Kasumi-1 (cell line): ENCODE results near the gene ICAM2.
"Not testable (repeated sequence)": the region's sequence is repeated elsewhere in the genome, so short reads cannot be mapped to it uniquely, and the experiment has no call there.

Experiments
- DNase-seq, 2 experiments: peaks; one replicate each; lab custom pipeline; 2025; lab: John Stamatoyannopoulos, UW

Gene ICAM2

DNA sequence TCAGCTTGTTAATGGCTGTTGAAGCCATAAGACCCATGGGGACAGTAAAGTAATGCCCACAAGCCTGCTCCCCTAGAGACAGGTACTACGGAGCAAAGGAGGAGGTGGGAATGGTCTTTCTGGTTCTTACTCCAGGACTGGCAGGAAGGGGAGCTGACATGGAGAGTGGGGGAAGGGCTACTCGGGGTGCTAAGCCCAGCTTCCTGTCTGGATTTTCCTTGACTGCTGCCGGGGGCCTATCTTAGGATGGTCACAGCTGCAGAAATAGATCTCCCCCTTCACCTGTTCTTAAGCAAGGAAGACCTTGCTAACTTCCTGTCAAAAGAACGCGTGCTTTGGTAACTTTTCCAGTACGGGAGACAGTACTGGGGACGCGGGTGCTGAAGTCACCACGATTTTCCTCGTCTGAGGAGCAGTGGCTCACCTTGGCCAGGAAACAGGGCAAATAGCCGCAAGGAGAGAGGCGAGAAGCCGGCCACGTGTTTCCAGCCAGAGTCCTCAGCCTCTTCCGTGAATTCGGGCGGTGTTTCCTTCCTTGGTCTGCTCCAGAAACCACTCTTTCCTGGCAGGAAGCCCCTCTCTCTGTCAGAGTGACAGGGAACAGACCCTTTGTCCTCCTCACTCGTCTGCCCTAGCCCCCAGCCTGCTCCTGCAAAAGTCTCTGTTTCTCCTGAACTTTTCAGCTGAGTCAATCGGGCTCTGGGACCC is 22.9 kb downstream of the ICAM2 start:
- DNase-seq = no peak

DNA sequence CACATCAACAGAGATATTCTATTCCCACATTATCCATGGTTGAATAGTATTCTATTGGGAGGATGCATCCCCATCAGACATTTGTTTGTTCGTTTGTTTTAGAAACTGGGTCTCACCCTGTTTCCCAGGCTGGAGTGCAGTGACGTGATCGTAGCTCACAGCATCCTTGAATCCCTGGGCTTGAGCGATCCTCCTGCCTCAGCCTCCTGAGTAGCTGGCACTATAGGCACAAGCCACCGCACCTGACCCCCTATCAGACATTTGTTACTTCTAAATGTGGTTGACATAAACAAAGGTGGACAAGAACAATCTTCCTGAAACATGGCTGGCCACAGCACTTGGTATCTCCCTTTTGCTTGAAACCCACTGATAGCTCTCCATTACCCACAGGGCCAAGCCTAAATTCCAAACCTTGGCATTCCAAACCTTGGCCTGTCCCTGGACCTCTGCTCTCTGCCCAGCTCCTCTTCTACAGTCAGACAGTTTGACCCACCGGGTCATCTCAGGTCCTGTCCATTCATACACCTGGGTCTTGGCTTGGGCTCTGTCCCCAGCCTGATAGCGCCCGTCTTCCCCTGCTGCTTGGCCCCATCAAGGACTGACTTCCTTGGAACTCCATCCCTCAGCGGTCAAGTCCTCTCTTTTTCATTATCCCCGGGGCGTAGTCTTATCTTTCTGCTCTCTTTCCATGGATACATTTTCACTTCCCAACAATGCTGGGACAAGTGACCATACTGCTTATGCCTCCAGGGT is 23.8 kb downstream of the ICAM2 start:
- DNase-seq = no peak

DNA sequence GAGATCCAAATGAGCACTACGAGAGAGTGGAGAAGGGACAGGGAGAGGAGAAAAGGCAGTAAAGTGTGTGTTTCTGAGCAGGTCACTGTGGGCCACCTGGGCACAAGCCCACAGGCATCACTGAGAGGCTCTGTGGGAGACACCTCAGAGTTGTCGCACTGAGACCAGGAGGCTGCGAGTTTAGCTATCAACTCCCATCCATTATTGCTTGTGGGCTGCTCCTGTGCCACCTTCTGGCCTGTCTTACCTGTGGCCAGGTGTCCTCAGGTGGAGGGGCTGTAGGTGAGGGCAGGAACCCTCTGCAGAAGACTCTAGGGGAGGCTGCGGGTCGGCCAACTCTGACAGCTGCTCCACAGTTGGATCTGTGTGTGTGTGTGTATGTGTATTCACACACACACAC is 24.8 kb downstream of the ICAM2 start:
- no peak for DNase-seq

DNA sequence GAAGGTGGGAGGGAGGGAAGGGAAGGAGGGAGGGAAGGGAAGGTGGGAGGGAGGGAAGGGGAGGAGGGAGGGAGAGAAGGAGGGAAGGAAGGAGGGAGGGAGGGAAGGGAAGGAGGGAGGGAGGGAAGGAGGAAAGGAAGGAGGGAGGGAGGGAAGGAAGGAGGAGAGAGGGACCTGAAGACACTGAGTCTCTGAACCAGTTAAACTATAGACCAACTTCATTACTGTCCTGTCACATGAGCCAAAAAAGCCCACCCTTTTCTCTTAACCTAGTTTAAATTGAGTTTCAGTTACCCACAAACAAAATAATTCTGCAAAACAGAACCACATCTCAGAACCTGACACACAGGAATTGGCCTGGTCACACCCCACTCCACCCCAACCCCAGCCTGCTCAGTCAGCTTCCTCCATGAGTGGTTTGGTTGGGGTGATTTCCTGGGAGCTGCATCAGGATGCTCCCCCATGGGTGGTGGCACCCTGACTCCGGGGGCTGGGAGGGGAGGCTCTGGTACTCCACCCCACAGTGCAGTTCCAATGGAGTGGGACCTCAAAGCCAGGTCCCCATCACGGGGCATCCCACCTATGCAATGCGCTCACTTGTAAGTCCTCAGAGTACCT is 27.0 kb downstream of the ICAM2 start:
- DNase-seq = no peak

DNA sequence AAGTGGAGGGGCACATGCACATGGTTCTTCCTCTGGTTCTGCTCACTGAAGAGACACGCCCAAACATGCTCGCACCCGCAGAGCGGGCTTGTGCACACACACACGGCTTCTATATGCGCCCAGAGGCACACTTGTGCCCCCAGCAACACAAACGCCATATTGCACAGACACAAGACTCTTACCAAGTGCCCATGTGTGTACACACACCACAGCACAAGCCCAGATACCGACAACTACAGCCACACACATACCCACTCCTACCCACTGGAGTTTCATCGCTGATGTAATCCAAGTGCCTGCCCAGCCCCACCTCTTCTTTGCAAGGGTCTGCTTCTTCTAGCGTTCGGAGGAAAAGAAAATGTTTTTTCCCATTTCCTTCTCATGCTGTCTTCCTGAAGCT is 28.8 kb downstream of the ICAM2 start:
- no peak for DNase-seq

DNA sequence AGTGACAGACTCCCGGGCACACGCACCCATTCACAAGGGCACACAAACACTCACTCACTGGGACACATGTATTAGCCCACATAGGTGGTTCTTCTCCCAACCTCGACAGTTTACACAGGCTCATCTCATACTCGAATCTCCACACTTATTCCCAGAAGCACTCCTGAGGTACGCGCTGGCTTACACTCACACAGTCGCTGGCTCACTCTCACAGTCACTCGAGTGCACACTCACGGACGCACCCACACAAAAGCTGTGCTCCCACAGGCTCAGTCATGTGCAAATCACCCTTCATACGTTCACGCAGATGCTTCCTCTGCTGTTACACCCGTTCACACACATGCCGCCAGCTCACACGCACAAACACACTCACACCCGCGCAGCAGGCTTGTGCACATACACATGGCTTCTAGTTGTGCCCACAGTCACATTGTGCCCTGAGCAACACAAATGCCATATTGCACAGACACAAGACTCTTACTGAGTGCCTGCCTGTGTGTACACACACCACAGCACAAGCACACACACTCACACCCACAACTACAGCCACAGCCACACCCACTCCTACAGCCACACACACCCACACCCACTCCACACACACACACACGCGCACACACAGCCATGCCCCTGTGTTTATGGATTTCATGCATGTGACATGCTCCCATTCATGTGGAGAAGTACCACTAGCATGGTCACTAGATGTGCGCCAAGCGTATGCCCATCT is 30.6 kb downstream of the ICAM2 start:
- DNase-seq = no peak

DNA sequence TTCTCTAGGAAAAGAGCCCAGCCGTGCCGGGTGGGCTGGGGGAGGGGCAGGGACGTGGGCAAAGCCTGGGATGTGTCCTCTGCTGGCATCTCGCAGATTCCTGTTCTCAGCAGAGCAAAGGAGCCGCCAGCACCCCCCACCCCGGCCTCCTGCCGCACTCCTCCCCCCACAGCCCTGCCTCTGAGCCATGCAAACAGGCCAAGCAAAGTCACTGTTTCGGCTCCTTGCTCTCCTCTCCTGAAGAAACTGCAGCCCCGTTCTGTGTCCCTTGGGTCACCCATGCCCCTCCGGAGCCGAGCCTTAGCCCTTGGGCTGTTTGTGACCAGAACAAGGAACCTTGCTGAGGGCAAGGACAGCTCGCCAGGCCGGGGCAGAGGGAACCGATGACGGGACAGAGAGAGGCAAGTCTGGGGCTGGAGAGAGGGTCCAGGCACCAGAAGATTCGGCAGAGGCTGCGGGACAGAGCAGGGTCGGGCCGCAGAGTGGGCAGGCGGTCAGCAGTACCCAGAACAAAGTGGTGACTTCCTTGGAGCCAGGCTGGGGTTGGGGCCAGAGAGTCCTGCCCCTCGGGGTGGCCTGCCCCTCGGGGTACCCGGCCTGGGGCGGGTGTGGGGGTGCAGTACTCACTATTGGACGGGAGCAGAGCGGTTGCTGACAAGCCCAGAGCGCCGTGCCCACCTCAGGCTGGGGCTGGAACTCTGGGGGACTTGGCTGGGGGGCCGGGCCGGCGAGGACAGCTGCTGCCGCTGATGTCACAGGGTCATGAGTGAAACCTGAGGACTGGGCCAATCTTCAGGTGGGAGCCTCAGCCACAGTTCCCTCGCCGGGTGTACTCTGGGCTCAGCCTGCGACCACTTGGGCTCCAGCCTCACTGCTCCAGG is 31.5 kb downstream of the ICAM2 start:
- DNase-seq = no peak

DNA sequence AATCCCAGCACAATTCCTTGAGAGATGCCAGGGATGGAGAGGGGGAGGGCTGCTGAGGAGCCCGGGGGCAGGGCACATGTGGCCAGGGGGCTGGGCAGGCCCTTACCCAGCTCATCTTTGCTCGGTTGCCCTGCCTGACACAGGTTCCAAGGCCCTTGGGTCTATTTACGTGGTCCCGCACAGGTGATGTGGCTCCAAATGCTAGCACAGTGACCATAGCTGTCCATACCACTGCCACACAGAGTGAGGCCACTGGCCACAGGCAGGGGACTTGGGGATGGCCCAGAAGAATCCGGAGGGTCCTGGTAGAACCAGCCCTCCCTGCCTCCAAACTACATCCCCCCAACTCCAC is 32.3 kb downstream of the ICAM2 start:
- no peak for DNase-seq

DNA sequence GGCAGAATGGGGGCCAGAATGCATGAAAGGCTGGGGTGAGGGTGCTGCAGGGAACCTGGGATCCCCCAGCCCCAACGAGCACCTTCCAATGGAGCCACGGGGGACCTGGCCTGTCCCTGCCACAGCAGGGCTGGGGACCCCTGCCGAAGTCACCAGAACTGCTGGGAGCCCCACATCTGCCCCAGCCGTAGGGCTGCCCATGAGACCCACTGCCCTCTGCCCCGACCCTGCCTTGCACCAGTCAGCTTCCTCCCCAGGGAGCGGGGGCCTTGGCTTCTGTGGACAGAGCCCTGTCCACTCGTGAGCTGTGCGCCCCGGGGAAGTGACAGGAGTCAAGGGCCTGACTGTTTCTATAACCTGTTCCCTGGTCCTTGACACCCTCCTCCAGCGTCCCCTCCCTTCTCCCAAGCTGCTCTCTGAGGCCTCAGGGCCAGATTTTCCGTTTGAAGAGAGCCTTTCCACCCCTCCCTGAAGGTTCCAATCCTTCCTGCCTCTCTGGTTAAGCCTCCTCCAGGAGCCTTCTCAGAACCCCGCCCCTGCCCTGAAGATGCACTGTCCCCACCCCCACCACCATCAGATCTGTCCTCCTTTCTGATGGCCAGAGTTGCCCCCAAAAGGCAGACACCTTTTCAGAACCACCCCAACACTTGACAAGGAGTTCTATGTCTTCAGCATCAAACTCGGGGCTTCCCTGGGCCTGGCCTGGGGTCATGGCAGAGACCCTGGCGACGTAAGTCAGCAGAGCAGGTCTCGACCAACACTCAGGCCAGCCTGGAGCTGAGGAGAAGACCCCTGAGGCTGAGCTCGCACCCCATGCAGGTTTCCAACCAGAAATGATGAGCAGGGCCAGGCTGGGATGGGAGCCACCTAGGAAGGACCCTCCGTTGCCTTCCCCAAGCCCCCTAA is 33.0 kb downstream of the ICAM2 start:
- DNase-seq = no peak

DNA sequence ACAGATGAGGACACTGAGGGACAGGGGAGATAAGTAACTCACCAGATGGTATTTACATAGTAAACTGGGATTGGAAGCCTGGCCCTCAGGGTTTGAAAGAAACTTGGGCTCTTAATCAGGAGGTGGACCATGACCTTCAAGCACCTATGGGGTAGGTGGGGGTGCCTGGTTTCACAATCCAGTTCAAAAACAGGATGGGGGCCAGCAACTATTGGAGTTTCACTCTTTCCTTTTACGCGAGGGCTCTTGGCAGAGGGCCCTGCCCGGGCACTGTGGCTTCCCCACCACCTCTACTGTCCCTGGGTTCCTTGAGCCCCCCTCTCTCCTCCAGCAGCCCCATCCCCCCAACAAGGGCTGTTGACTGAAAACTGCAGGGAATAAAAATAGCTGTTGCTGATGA is 33.6 kb downstream of the ICAM2 start:
- no peak for DNase-seq

DNA sequence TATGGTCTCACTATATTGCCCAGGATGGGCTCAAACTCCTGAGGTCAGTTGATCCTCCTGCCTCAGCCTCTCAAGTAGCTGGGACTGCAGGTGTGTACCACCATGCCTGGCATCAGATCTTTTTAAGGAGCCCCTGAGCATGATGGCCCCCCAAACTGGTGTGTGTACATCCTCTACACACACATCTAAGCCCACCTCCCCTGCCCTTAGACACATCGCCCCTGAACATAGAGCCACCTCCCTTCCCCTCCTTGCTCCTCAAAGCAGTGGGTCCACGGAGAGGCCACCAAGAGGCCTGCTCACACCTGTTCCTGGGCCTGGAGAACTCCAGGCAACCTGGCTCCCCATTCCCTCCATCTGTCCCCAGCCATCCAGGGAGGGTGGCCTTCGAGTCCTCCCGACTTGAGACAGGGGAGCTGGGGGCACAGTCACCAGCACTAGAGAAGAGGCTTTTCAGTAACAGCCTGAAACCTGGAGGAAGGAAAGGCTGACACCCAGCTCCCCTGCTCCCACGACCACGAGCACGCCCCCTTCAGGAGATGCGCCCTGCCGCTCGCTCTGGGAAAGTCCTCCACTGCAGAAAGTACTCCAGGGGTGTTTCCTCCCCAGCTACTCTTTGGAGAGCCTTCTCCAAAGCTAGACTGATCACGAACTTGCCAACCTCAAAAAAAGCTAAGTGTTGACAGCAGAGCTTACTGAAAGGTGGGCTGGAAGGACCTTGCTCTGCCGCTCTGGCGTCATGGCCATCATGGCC is 34.9 kb downstream of the ICAM2 start:
- peak in 1 of 2 experiments; percentile 40 for DNase-seq

DNA sequence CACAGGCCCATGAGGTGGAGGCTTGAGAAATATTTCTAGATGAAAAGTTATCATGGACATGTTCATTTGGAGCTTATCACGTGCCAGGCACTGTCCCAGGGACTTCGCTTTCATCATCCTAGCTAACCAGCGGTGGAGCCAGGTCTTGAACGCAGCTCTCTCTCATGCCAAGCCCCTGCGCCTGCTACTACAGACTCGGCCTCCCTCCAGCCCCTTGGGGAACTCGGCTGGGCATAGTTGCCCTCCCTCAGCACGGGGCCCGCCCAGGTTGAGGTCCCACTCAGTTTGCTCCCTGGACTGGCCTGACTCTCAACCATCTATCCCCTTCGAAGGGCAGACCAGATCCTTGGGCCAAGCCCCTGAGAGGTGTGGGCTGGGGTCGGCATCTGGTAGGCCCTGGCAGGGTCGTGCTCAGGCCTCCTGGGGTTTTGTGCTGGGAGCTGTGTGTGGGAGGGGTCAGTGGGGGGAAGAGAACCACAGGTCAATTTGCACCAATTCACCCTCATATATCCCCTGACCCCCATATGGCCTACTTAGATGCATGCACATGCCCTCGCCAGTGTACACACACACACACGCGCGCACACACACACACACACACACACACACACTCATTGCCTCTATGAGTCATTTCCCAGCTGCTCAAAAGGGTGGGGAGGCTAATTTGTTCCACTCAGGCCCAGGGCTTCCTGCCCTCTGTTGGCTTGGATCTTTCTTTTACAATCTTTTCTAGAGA is 35.6 kb downstream of the ICAM2 start:
- DNase-seq = peak; percentile 84 to 90

DNA sequence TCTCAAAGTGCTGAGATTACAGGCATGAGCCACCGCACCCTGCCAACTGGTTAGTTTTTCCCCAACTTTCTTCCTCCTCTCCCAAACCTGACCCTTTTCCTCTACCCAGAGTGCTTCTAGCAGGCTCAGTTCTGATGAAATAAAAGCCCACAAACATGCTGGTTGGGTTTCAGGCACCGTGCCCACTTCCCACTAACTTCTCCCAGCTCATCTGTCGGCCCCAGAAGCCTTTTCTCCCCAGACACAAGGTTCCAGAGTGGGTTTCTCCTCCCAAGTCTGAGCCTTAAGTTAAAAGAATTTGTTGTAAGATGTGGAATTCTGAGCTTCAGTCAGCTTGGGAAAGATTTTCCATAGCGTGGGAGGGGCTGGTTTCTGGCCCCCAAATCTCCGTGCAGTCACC is 36.2 kb downstream of the ICAM2 start:
- DNase-seq = peak; percentile 47 to 49

DNA sequence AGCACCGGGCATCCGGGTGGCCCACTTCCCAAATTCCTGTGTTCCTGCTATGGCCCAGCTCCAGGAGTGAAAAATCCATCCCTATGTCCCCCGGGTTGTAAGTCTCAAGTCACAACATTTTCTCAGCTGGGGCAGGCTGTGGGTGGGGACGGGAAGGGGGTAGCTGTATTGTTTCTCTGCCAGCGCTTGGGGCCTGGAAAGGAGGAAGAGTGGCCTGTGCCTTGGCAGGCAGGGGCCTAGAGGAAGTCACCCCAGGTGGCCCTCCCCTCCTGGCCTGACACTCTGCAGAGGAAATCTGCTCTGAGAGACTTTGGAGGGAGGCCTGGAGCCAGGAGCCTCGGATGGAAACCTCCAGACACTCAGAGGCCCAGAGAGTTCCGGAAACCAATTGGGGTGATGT is 37.1 kb downstream of the ICAM2 start:
- peak; percentile 78 to 90 for DNase-seq

DNA sequence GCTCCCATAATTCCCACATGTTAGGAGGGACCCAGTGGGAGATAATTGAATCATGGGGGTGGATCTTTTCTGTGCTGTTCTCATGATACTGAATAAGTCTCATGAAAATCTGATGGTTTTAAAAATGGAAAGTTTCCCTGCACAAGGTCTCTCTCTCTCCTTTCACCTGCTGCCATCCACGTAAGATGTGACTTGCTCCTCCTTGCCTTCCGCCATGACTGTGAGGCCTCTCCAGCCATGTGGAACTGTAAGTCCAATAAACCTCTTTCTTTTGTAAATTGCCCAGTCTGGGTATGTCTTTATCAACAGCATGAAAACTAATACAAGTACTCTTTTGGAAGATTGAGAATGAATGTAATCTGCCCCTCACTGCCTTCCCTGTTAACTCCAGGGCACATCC is 37.8 kb downstream of the ICAM2 start:
- DNase-seq = not testable (repeated sequence)

DNA sequence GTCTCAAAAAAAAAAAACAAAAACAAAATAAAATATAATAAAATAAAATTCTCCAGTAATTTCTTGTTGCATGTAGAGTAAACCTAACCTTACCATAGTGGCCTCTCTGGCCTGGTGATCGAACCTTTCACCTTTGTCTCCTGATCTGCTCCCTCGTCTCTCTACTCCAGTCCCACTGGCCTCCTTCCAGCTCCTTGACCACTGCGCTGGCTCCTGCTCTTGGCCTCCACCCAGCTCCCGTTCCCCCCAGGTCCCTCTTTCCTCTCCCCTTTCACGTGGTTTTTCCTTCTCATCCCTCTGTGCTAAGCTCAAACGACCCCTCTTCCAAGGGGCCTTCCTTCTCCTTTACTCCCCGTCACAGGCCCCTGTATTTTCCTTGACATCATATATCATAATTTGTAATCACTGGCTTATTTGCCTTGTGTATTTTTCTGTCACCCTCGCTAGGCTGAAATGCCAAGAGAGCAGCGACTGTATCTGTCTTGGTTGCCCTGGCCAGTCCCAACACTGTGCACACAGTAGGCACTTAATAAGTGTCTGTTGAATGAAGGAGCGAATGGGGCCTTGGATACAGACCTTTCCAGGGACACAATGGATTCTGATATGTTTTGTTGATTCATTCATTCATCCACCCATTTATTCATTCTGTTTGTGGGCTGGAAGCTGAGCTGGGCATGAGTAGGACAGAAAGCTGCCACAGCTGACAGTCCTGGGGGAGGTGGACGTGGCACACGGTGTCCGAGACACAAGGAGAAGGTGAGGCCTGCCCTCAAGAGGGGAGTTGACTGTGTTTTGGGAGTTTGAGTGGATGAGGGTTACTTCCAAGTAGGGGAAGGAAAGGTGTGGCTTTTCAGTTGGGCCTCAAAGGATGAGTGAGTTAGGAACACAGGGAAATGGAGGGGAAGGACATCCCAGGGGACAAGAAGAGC is 41.9 kb downstream of the ICAM2 start:
- DNase-seq = no peak

DNA sequence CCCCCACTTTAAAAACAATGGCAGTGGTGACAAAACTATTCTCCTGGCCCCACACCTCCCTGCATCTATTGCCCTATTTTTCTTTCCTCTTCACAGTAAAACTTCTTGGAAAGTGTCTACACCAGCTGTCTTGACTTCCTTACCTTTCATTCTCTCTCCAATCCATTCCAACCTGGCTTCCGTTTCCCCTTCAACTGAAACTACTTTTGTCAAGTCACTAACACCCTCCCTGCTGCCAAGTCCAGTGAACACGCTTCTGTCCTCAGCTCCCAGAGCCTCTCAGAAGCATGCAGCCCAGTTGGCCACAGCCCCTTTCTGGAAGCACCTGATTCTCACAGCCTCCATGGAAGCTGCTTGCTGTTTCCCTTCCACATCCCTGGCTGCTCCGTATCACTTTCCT is 43.7 kb downstream of the ICAM2 start:
- DNase-seq = no peak

DNA sequence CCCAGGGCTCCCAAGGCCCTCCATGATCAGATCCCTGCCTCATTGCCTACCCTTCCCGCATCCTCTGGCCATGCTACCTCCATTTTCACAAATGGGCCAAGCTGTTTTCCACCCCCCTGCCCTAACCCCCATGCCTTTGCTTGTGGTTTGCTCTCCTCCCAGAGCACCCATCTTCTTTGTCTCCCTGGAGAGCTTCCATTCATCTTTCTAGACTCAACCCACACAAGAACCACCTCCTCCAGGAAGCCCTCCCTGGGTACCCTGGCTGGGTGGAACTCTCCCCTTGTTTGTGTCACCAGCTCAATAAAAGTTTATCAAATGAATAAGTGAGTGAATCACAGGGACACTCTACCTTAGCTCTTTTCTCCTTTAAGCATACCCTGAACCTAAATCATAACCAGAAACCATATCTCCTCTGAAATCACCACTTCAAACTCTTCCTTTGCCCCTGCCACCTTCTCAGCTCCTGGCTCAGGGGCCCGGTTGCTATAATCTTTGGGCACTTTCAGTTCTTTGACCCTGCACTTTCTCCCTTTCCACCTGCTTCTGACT is 44.8 kb downstream of the ICAM2 start:
- no peak for DNase-seq
